Activated CD4-positive, alpha-beta T cell treated with anti-CD3 and anti-CD28 coated beads, Interleukin-2, Interleukin-6, amounts not matched to agents 100 ng/mL and 50 ng/mL, durations not matched to agents 16 hours and 8 hours (primary cell): ENCODE results near the gene EGF.

ENCODE experiments used
- DNase-seq: peaks from one replicate; pipeline ENCODE4 v3.0.0-alpha.2; 2020

The EGF gene

DNA sequence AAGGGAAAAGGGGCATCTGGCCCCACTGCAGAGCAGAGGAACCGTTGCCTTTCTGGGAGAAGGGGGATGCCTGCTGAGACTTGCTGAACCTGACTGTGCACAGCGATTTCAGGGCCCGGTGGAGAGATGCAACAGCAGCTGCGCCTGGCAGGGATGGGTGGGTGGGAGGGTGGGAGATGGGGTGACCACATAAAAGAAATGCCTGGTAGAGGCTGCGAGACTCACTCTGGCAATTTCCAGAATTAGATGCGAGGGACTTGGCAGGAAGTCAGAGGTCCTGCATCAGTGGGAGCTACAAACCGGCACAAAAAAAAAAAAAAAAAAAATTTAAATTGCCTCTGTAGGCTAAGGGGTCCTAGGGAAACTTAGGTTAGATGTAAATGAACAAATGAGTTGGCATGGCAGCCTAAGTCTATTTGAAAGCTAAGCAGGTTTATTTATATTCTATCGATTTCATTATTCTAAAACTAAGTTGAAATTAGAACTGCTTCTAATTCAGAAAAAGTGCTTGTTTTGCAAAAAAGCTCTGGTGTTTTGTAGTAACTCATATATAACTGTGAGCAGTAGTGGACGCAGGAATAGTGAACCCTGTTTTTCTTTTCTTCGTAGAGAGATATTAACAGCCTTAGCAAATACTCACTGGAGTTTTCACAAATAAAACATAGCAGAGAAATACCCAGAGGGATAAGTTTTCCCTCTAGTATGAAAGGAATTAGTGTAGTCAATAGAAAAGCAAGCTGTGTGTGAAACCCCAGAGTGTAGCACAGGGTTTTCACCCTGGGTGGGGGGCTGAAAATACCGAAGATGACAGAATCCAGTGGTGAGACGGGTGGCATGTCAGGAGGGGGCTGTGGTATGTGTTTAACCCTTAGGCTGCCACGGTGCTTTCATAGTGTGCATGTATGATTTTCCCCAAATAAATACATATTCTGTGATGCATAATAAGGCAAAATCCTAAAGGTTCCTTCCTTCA is 130.1 kb downstream of the EGF start:
- no peak for DNase-seq

DNA sequence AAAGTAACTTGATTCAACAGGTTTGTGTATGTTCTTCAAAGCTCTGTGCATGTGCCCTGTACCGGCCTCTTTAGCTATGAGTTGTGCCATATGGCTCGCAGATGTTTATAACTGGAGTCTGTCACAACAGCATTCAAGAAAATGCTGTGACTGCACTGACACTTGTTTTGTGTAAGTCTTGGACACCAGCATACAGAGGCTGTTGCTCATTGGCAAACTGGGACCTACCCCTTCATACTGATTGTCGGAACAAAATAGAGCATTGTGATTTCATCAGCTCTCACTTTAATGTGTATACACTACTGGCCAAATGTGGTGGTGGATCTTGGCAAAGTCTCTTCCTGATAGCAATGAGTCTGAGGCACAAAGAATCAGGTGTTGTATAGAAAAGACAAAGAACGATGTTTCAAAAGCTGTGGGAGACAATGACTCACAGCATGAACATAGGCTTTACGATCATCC is 133.9 kb downstream of the EGF start:
- DNase-seq: no peak

DNA sequence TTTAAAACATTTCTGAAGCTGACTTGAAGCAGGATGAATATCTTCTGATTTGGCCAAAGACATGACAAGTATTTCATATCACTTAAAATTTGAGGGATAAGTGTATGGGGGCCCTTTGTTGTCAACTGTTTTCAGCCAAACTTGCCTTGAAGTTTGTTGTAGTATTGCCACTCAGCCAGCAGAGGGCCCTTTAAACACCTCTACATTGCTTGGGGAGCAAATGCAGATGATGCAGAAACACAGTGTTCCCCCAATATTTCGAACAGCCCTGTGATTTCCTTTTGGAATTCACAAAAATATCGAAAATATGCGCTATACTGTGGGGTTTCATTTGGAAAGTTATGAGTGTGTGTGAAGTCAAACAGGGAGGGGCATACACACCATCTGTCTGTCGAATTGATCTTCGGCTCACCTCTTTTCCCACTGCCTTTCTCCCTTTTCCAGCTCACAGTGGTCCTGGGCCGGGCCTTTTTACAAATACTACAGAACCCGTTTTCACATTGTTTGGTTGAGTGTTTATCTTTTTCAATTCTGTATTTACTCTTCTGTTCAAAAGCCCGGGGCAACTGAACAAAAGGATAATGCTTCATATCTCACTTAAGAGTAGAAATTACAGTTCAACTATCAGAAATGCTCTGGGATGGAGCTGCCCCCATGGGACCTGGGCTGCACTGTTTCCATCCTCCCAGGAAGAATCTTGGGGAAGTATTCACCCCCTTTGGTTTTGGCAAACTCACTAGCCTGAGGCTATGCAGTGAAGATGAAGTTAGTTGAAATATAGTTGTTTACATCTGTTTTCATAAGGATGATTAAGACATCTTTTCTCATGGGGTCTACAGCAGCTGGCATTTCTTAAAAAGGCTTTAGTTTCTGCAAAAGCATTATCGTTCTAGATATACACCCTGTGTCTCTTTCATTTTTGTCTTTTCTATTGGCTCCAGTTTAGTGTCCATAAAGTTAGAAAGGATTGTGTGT is 137.6 kb downstream of the EGF start:
- DNase-seq: peak; percentile 58

DNA sequence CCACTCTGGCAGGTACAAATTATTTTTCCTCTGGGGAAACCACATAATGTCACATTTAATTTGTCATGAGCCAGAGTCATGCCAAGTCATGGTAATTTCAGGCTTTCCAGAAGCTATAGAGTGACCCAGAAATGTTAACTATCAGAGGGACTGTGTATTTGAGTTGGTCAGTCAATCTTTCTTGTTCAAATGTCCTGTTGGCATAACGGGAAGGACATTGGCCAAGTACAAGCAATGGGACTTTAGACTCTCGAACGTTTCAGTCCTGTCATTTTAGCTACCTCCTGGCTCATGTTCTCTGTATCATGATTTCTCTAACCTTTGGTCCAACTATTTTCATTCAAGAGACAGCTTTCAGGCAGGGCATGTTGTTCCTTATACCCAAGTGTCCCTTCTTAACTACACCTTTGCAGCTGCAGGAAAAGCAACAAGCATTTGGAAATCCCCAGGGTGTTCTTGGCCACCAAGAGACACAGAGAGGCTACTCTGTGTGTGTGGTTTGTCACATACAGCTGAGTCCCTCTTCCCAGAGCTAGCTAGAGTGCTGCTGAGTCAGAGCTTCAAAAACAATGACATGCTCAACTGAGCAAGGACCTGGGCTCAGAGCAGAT is 142.6 kb downstream of the EGF start:
- DNase-seq: peak; percentile 62

DNA sequence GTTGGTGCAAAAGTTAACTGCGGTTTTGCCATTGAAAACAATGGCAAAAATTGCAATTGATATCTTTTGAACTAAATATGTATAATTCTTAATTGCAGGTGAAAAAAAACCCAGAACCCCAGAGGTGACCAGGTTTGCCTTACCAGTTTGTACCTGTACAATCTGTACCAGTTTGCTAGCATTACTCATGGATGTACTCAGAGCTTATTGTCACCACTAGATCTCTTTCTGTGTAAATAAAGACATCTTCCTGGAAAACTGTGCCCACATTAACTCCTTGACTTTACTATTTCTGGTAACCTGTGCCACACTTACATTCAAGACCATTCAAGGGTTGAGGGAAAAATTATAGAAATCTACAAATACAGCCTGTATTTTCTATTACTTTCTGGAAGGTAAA is 146.0 kb downstream of the EGF start:
- no peak for DNase-seq

DNA sequence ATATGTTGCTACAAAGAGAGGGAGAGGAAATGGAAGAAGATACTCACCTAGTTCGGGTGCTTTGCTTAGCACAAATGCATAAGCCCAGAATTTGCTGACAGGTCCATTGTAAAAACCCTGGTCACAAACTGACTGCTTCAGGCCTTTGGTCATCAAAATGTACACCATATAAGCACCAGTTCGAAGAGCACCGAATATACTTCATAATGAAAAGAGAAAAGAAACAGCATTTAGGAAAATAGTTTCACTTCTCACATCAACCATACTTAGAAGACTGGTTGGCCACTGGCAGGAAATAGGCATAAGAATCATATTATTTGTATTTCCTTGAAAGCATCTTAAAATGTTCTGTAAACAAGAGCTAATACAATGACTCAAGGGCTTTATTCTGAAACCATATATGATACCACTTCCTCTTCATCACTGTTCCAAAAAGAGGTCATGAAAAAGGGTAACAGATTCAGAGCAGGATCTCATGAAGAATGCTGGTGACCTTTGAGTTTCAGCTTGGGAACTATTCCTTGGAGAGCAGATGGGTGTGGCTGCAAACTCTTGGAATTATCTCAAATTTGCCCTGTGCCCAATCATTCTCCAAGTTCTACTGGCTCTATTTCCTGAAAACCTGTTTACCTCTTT is 147.0 kb downstream of the EGF start:
- peak; percentile 50 for DNase-seq

DNA sequence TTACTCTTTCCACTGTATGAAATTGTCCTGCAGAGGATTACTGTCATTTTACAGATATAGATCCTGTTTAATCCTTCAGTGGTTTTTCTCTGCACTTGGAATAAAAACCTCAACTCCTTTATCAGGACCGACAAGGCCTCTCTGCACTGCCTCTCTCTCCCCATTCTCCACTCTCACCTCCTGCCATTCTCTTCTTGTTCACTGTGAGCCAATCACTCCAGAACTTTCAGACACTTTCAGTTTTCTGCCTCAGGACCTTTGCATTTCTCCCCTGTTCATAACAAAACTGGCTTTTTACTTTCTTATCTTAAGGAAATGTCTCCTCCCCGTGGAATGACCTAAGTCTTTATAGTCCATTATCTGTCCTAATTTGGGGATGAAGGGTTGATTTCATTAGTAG is 148.4 kb downstream of the EGF start:
- DNase-seq: no peak
